GM10847 (cell line): ENCODE measurements around the gene ENOX1.

Source experiments
- POLR2A ChIP-seq: IDR thresholded peaks from 2 replicates; pipeline ENCODE4 v1.6.1; 2011; ENCODE audit not compliant: insufficient read length; ENCODE audit errors: extremely low read depth

Gene ENOX1

GRCh38 chr13:43666403-43666802 is 120.4 kb downstream of the ENOX1 start:
- no peak for TF ChIP-seq POLR2A

- no peak for TF ChIP-seq POLR2A
Observed at GRCh38 chr13:43665388-43665787, 121.4 kb downstream of the ENOX1 start.

- TF ChIP-seq POLR2A, result no peak
Observed at GRCh38 chr13:43664700-43665191, 122.0 kb downstream of the ENOX1 start.

- no peak for TF ChIP-seq POLR2A
Observed at GRCh38 chr13:43663474-43664090, 123.2 kb downstream of the ENOX1 start.

GRCh38 chr13:43662976-43663375 is 123.8 kb downstream of the ENOX1 start:
- TF ChIP-seq POLR2A, result no peak

- no peak for TF ChIP-seq POLR2A
Observed at GRCh38 chr13:43661161-43661830, 125.5 kb downstream of the ENOX1 start.

GRCh38 chr13:43657485-43657884 is 129.3 kb downstream of the ENOX1 start:
- TF ChIP-seq POLR2A, result no peak

- no peak for TF ChIP-seq POLR2A
Observed at GRCh38 chr13:43653980-43654379, 132.8 kb downstream of the ENOX1 start.

GRCh38 chr13:43653395-43653794 is 133.4 kb downstream of the ENOX1 start:
- TF ChIP-seq POLR2A, result no peak

GRCh38 chr13:43652760-43653159 is 134.0 kb downstream of the ENOX1 start:
- TF ChIP-seq POLR2A, result no peak

- no peak for TF ChIP-seq POLR2A
Observed at GRCh38 chr13:43650882-43651281, 135.9 kb downstream of the ENOX1 start.

GRCh38 chr13:43648733-43649132 is 138.0 kb downstream of the ENOX1 start:
- no peak for TF ChIP-seq POLR2A

GRCh38 chr13:43647471-43647870 is 139.3 kb downstream of the ENOX1 start:
- no peak for TF ChIP-seq POLR2A

GRCh38 chr13:43640476-43640875 is 146.3 kb downstream of the ENOX1 start:
- TF ChIP-seq POLR2A, result no peak

GRCh38 chr13:43631106-43631505 is 155.7 kb downstream of the ENOX1 start:
- TF ChIP-seq POLR2A, result no peak

GRCh38 chr13:43629691-43630480 is 156.9 kb downstream of the ENOX1 start:
- no peak for TF ChIP-seq POLR2A

- TF ChIP-seq POLR2A, result no peak
Observed at GRCh38 chr13:43626994-43627393, 159.8 kb downstream of the ENOX1 start.

- no peak for TF ChIP-seq POLR2A
Observed at GRCh38 chr13:43614063-43614462, 172.7 kb downstream of the ENOX1 start.
